Activated naive CD8-positive, alpha-beta T cell (primary cell): ENCODE data around the gene NUDC.
A peak's percentile ranks its signal among the peaks of the same experiment; 100 is the strongest.
"Not testable (repeated sequence)": the region's sequence is repeated elsewhere in the genome, so short reads cannot be mapped to it uniquely, and the experiment has no call there.

ENCODE experiments used
- H3K27ac Mint-ChIP-seq: one replicate; pipeline ENCODE4 v1.8.0; 2021; ENCODE audit warnings: mixed read lengths
- H3K27me3 Mint-ChIP-seq: one replicate; pipeline ENCODE4 v1.8.0; 2021; ENCODE audit warnings: mixed read lengths
- H3K36me3 Mint-ChIP-seq: one replicate; pipeline ENCODE4 v1.8.0; 2021; ENCODE audit warnings: mixed read lengths
- H3K4me1 Mint-ChIP-seq: one replicate; pipeline ENCODE4 v1.8.0; 2021; ENCODE audit warnings: low read depth, mixed read lengths
- H3K4me3 Mint-ChIP-seq: one replicate; pipeline ENCODE4 v1.8.0; 2021; ENCODE audit warnings: mild to moderate bottlenecking, mixed read lengths
- H3K9me3 Mint-ChIP-seq: one replicate; pipeline ENCODE4 v1.8.0; 2021; ENCODE audit warnings: low read depth, mixed read lengths

The NUDC gene

DNA sequence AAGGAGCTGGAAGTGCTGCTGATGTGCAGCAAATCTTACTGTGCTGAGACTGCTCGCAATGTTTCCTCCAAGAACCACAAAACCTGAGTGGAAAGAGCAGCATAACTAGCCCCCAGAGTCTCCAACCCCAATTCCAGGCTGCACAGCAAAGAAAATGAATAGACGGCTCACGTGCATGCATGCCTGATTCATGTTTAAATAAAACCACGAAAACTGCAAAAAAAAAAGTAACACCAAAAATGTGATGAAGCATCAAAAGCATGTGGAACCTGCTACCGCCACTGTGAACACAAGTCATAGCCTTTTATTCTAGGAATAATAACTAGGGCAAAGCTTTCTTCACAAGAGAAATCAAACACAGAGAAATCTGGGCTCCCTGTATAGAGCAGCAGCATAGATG is 62.3 kb downstream of the NUDC start:
- Mint-ChIP-seq H3K4me1 (no peaks in the 10 kb centered on the region), H3K9me3 (no peaks in the 10 kb centered on the region), H3K4me3 (no peak overlapping the region), H3K36me3 (no peaks in the 10 kb centered on the region), H3K27ac (no peak overlapping the region), H3K27me3 (peaks cover under 1% of the 10 kb centered on the region)

GRCh38 chr1:26984291-26984690 is 62.7 kb downstream of the NUDC start:
- Mint-ChIP-seq H3K36me3 (no peaks in the 10 kb centered on the region), H3K9me3 (no peaks in the 10 kb centered on the region), H3K27me3 (no peaks in the 10 kb centered on the region), H3K4me3 (no peak overlapping the region), H3K27ac (no peak overlapping the region), H3K4me1 (no peaks in the 10 kb centered on the region)

- H3K4me1 Mint-ChIP-seq = peaks cover 4% of the 10 kb centered on the region
- H3K27ac Mint-ChIP-seq = no peak overlapping the region
- H3K27me3 Mint-ChIP-seq = peaks cover 4% of the 10 kb centered on the region
- H3K9me3 Mint-ChIP-seq = no peaks in the 10 kb centered on the region
- no peak overlapping the region for H3K4me3 Mint-ChIP-seq
- no peaks in the 10 kb centered on the region for H3K36me3 Mint-ChIP-seq
Observed at GRCh38 chr1:26986658-26987057, 65.1 kb downstream of the NUDC start.

DNA sequence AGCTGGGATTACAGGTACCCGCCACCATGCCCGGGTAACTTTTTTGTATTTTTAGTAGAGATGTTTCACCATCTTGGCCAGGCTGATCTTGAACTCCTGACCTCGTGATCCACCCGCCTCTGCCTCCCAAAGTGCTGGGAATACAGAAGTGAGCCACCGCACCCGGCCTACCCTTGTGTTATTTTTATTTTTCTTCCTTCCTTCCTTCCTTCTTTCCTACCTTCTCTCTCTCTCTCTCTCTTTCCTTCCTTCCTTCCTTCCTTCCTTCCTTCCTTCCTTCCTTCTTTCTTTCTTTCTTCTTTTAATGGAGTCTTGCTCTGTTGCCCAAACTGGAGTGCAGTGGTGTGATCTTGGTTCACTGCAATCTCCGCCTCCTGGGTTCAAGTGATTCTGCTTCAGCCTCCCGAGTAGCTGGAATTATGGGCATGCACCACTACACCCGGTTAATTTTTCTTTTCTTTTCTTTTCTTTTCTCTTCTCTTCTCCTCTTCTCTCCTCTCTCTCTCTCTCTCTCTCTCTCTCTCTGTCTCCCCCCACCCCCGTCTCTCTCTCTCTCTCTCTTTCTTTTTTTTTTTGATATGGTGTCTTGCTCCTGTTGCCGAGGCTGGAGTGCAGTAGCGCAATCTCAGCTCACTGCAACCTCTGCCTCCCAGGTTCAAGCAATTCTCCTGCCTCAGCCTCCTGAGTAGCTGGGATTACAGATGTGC is 68.0 kb downstream of the NUDC start:
- not testable (repeated sequence) for H3K36me3 Mint-ChIP-seq, H3K27ac Mint-ChIP-seq, H3K4me3 Mint-ChIP-seq, H3K9me3 Mint-ChIP-seq
- Mint-ChIP-seq H3K4me1 (peaks cover 11% of the 10 kb centered on the region), H3K27me3 (peaks cover 10% of the 10 kb centered on the region)

DNA sequence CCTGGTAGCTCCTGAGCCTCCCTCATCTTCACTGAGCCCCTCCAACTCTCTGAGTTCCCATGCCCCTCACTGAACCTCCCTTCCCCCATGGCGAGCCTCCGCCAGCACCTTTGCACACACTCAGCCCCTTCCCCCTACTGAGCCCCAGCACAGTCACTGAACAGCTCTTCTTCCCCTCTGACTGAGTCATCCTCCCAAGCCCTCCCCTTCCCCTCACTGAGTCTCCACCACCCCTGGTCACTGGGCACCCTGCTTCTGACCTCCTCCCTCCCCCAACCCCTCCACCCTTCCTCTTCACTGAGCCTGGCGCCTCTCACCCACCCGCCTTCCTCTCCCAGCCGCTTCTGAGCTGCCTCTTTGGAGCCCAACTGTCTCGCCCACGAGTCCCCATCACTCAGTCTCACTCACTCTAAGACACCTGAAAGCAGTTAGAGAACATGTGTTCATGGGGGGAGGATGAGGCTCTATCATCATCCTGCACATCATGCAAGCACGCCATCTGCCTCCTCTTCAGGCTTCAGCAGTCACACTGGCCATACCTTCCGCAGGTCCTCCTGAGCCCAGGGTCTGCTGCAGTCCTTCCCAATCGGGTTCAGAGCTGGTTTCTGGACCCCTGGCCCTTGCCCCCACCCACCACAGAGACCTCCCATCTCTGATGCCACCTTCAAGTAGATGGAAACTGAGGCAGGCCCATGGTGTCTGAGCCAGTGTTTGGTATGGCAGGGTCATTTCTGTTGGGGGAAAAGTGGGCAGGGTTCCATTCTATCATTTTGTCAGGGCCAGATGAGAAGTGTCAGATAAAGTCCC is 70.0 kb downstream of the NUDC start:
- peaks cover 11% of the 10 kb centered on the region for H3K4me1 Mint-ChIP-seq
- H3K27me3 Mint-ChIP-seq = peaks cover 14% of the 10 kb centered on the region
- no peaks in the 10 kb centered on the region for H3K9me3 Mint-ChIP-seq
- no peaks in the 10 kb centered on the region for H3K36me3 Mint-ChIP-seq
- no peak overlapping the region for H3K27ac Mint-ChIP-seq
- peak overlapping the region; percentile 23 for H3K4me3 Mint-ChIP-seq

GRCh38 chr1:26993237-26994019 is 71.9 kb downstream of the NUDC start, which contains the start of gene TRNP1:
Gene TRNP1 (plus strand): TSS chr1:26993692. CDS start chr1:26993787, 95 bp downstream.
- Mint-ChIP-seq H3K27ac (peak within 1 kb of the TSS; percentile 16), H3K27me3 (peaks cover 20% of the 10 kb centered on the region)

GRCh38 chr1:26994020-26994786 is 72.7 kb downstream of the NUDC start:
- H3K4me3 Mint-ChIP-seq = peak overlapping the region; percentile 81
- H3K27me3 Mint-ChIP-seq = peaks cover 20% of the 10 kb centered on the region
- no peak overlapping the region for H3K27ac Mint-ChIP-seq
- no peaks in the 10 kb centered on the region for H3K9me3 Mint-ChIP-seq
- H3K36me3 Mint-ChIP-seq = no peaks in the 10 kb centered on the region
- peaks cover 17% of the 10 kb centered on the region for H3K4me1 Mint-ChIP-seq

More at GRCh38 chr1:26993237-26994019, 71.9 kb downstream of the NUDC start, which contains the start of gene TRNP1:
- peak within 1 kb of the TSS; percentile 81 for H3K4me3 Mint-ChIP-seq
- H3K9me3 Mint-ChIP-seq = no peaks in the 10 kb centered on the region
- no peaks in the 10 kb centered on the region for H3K36me3 Mint-ChIP-seq
- peaks cover 17% of the 10 kb centered on the region for H3K4me1 Mint-ChIP-seq

GRCh38 chr1:26994787-26995517 is 73.4 kb downstream of the NUDC start:
- no peaks in the 10 kb centered on the region for H3K9me3 Mint-ChIP-seq
- H3K27me3 Mint-ChIP-seq = peaks cover 20% of the 10 kb centered on the region
- H3K36me3 Mint-ChIP-seq = no peaks in the 10 kb centered on the region
- H3K4me1 Mint-ChIP-seq = peaks cover 17% of the 10 kb centered on the region
- peak overlapping the region; percentile 81 for H3K4me3 Mint-ChIP-seq
- H3K27ac Mint-ChIP-seq = no peak overlapping the region

DNA sequence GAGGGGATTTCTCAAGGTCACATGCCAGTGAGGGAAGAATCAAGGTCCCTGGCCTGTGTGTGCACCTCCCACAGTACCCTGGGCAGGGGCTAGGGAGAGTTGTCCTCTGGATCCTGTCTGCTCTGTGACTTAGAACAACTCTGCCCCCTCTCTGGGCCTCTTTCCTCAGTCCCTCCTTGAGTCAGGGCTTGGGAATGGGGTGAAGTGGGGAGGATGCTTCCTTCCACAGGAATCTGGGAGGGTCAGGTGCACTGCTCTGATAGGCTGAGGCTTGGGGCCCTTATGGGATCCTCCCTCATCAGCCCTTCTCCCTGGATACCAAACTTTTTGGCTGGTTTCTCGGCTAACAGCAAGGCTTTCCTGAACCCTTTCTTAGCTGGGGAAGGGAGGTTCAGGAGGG is 74.5 kb downstream of the NUDC start:
- Mint-ChIP-seq H3K27me3 (peaks cover 17% of the 10 kb centered on the region), H3K36me3 (no peaks in the 10 kb centered on the region), H3K9me3 (no peaks in the 10 kb centered on the region), H3K4me1 (peaks cover 17% of the 10 kb centered on the region), H3K27ac (no peak overlapping the region), H3K4me3 (no peak overlapping the region)
